Measurements from ENCODE around the gene TBC1D8. TPM values are rescaled to one million over a fixed set of nuclear protein-coding genes. Genes with fewer than 3 reads are reported as not detected.

Gene TBC1D8
- total and polyA plus RNA-seq, 4 donors = 10.4 to 38.6 (median 13.4) TPM

DNA sequence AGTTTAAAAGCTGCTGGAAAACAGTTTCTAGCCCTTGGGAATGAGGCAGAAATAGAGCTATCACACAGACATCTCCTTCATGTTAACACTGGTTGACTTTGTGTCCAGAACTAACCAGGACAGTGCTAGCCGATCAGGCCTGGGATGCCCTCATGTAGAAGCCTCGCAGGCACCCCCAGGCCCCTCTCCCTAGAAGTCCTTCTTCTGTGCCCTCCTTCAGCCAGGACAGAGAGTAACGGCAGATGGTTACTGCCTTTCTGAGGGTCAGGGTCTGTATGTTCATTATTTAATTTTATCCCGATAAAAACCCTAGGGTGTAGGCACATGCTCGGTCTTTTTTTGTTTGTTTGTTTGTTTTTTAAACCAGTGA lies 159.8 kb downstream of the TBC1D8 start:
- H3K27me3 ChIP-seq (ENCODE audit: control insufficient read depth in 4 of 4, insufficient read depth in 4 of 4, low read length in 3 of 4) = no peaks in the 10 kb centered on the region
- H3K4me3 ChIP-seq (ENCODE audit: low read depth in 1 of 3, low read length in 3 of 3) = no peak overlapping the region
- TF ChIP-seq SP1 (IDR thresholded peaks at IDR 0.05) = no peak
- TF ChIP-seq YY1 (IDR thresholded peaks at IDR 0.05) = no peak
- TF ChIP-seq JUND (IDR thresholded peaks at IDR 0.05) = no peak
- no peak for TF ChIP-seq TAF1 (conservative IDR thresholded peaks at IDR 0.05)
- TF ChIP-seq ATF3 (IDR thresholded peaks at IDR 0.05) = no peak
- TF ChIP-seq, protein P1, sequence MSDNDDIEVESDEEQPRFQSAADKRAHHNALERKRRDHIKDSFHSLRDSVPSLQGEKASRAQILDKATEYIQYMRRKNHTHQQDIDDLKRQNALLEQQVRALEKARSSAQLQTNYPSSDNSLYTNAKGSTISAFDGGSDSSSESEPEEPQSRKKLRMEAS (IDR thresholded peaks at IDR 0.05) = no peak
- TF ChIP-seq HNF4A (conservative IDR thresholded peaks at IDR 0.05) = no peak
- no peak for TF ChIP-seq EGR1 (IDR thresholded peaks at IDR 0.05; ENCODE audit: low read depth in 2 of 2)
- TF ChIP-seq, protein P2, sequence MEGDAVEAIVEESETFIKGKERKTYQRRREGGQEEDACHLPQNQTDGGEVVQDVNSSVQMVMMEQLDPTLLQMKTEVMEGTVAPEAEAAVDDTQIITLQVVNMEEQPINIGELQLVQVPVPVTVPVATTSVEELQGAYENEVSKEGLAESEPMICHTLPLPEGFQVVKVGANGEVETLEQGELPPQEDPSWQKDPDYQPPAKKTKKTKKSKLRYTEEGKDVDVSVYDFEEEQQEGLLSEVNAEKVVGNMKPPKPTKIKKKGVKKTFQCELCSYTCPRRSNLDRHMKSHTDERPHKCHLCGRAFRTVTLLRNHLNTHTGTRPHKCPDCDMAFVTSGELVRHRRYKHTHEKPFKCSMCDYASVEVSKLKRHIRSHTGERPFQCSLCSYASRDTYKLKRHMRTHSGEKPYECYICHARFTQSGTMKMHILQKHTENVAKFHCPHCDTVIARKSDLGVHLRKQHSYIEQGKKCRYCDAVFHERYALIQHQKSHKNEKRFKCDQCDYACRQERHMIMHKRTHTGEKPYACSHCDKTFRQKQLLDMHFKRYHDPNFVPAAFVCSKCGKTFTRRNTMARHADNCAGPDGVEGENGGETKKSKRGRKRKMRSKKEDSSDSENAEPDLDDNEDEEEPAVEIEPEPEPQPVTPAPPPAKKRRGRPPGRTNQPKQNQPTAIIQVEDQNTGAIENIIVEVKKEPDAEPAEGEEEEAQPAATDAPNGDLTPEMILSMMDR (IDR thresholded peaks at IDR 0.05; ENCODE audit: low read depth, low read length, missing input control) = no peak
- TF ChIP-seq REST (IDR thresholded peaks at IDR 0.05) = no peak
- no peak for TF ChIP-seq HNF4G (IDR thresholded peaks at IDR 0.05)
- no peak for TF ChIP-seq NR2F2 (IDR thresholded peaks at IDR 0.05)
- no peak for TF ChIP-seq FOXA2 (IDR thresholded peaks at IDR 0.05)
- TF ChIP-seq FOXA1 (IDR thresholded peaks at IDR 0.05) = no peak
- no peak for TF ChIP-seq RXRA (IDR thresholded peaks at IDR 0.05)
- TF ChIP-seq RAD21 (IDR thresholded peaks at IDR 0.05) = no peak
- TF ChIP-seq GABPA (IDR thresholded peaks at IDR 0.05 in 1 of 2, conservative IDR thresholded peaks at IDR 0.05 in 1 of 2) = no peak
- no peak for DNase-seq (ENCODE audit: low spot score)
- WGBS = 96% methylated on average over 5 of the region's 5 CpGs
- peaks cover 0 to 7% (median 6%) of the 10 kb centered on the region in 4 donors for H3K4me1 ChIP-seq (ENCODE audit: control insufficient read depth in 4 of 4, insufficient read depth in 4 of 4, low read length in 3 of 4)
- no peak overlapping the region for H3K9ac ChIP-seq (ENCODE audit: low read depth in 1 of 2, low read length in 2 of 2)
- H3K27ac ChIP-seq (ENCODE audit: low read depth in 1 of 2, low read length in 2 of 2) = no peak overlapping the region
- H3K9me3 ChIP-seq (ENCODE audit: control insufficient read depth in 4 of 4, low read length in 3 of 4) = no peaks in the 10 kb centered on the region
- H3K36me3 ChIP-seq (ENCODE audit: control insufficient read depth in 4 of 4, insufficient read depth in 3 of 4, low read depth in 1 of 4, low read length in 3 of 4) = peaks cover 0 to 10% (median 2%) of the 10 kb centered on the region in 4 donors

DNA sequence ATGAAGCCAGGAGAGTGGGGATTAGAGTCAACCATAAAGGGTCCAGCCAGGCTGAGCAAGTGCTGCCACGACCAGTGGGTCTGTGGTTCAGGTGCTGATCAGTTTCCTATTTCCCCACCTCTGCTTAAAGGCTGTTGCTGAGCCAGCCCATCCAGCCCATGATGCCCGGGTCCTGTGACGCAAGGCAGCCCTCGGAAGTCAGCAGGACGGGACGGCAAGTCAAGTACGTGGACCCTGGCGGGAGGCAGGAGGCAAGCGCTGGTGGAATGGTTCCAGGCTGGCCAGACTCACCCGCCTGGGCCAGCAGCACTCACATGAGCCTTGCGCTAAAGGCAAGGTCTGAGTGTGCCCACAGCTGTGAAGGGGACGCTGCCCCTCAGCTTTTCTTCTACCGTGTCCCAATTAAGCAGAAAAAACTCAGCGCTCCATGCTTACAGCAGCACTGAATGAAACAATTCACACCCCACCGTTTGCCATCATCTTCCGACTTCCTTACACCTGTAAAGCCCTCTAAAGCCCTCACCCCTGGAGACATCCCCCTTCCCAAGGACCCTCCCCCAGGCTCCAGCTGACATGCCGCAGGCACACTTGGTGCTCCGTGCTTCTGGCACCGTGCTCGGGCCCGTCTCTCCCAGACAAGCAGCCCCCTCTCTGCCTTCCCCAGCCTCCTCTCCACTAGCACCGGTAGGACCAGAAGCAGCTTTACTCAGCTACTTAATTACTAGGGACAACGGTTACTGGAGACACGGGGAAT lies 160.4 kb downstream of the TBC1D8 start:
- no peaks in the 10 kb centered on the region for H3K9me3 ChIP-seq (ENCODE audit: control insufficient read depth in 4 of 4, low read length in 3 of 4)
- H3K4me1 ChIP-seq (ENCODE audit: control insufficient read depth in 4 of 4, insufficient read depth in 4 of 4, low read length in 3 of 4) = peaks cover 0 to 3% (median under 1%) of the 10 kb centered on the region in 4 donors
- H3K4me3 ChIP-seq (ENCODE audit: low read depth in 1 of 3, low read length in 3 of 3) = no peak overlapping the region
- peaks cover 0 to 10% (median 2%) of the 10 kb centered on the region in 4 donors for H3K36me3 ChIP-seq (ENCODE audit: control insufficient read depth in 4 of 4, insufficient read depth in 3 of 4, low read depth in 1 of 4, low read length in 3 of 4)
- H3K27ac ChIP-seq (ENCODE audit: low read depth in 1 of 2, low read length in 2 of 2) = no peak overlapping the region
- no peaks in the 10 kb centered on the region for H3K27me3 ChIP-seq (ENCODE audit: control insufficient read depth in 4 of 4, insufficient read depth in 4 of 4, low read length in 3 of 4)
- DNase-seq (ENCODE audit: low spot score) = no peak
- 91% methylated on average over 24 of the region's 24 CpGs for WGBS
- no peak overlapping the region for H3K9ac ChIP-seq (ENCODE audit: low read depth in 1 of 2, low read length in 2 of 2)
- TF ChIP-seq NR2F2 (IDR thresholded peaks at IDR 0.05) = no peak
- TF ChIP-seq SP1 (IDR thresholded peaks at IDR 0.05) = no peak
- no peak for TF ChIP-seq JUND (IDR thresholded peaks at IDR 0.05)
- no peak for TF ChIP-seq FOXA2 (IDR thresholded peaks at IDR 0.05)
- no peak for TF ChIP-seq ZBTB33 (IDR thresholded peaks at IDR 0.05)
- TF ChIP-seq GABPA (IDR thresholded peaks at IDR 0.05 in 1 of 2, conservative IDR thresholded peaks at IDR 0.05 in 1 of 2) = no peak
- TF ChIP-seq RAD21 (IDR thresholded peaks at IDR 0.05) = no peak
- TF ChIP-seq YY1 (IDR thresholded peaks at IDR 0.05) = no peak
- TF ChIP-seq, protein P1 (IDR thresholded peaks at IDR 0.05) = no peak
- TF ChIP-seq HNF4G (IDR thresholded peaks at IDR 0.05) = no peak
- no peak for TF ChIP-seq REST (IDR thresholded peaks at IDR 0.05)
- TF ChIP-seq FOXA1 (IDR thresholded peaks at IDR 0.05) = no peak
